Measurements from ENCODE around the gene TGFBR3L. TPM values are rescaled to one million over a fixed set of nuclear protein-coding genes. Genes with fewer than 3 reads are reported as not detected.

TGFBR3L gene
- total and polyA plus RNA-seq, 10 of the 15 experiments (the other 5 are each of a cell fraction or from before 2014, with no cell fraction given): 0.20 to 0.23 TPM; not detected in 8

GRCh38 chr19:7953060-7953459 lies 38.4 kb downstream of the TGFBR3L start:
- CTCF ChIA-PET: no interaction called here
- no peak overlapping the region for H2AFZ ChIP-seq (ENCODE audit: control insufficient read depth, low read depth, low read length)
- RAD21 ChIA-PET (ENCODE audit: unreplicated experiment): no interaction called here
- FAIRE-seq (no peak), ATAC-seq (no peak), DNase-seq (ENCODE audit: low read depth, low spot score) (no peak)
- no peaks in the 10 kb centered on the region for H3K36me3 ChIP-seq (ENCODE audit: control insufficient read depth in 2 of 2, insufficient read depth in 2 of 2, low read length in 1 of 2)
- no TSS peak for BruUV-seq (replicated peaks)
- intact Hi-C loops (cut with micrococcal nuclease; ENCODE audit: unreplicated experiment) (no loop called here), in situ Hi-C loops (cut with MboI) (no loop called here)
- H3K9me3 ChIP-seq (replicated peaks; ENCODE audit: control insufficient read depth, insufficient read depth, low read length): no peaks in the 10 kb centered on the region
- POLR2A ChIA-PET: interaction anchor here (0.7 kb wide), 1 partner anchor 75 kb away, joined by 4 read pairs; no protein-coding TSS in a partner anchor
- no peaks in the 10 kb centered on the region for H3K4me1 ChIP-seq (ENCODE audit: control insufficient read depth, insufficient read depth, low read length)
- no peak overlapping the region for H3K9ac ChIP-seq (ENCODE audit: control insufficient read depth, insufficient read depth, low read length)
- no peak overlapping the region for H3K27ac ChIP-seq (ENCODE audit: control insufficient read depth, insufficient read depth)
- H3K27me3 ChIP-seq (replicated peaks in 1 of 2; ENCODE audit: control insufficient read depth in 2 of 2, insufficient read depth in 2 of 2, low read length in 1 of 2): no peaks in the 10 kb centered on the region
- WGBS (ENCODE audit: insufficient coverage, insufficient replicate concordance, low lambda C conversion rate, missing lambda C conversion rate): 7% methylated on average over 2 of the region's 3 CpGs
- H4K20me1 ChIP-seq (ENCODE audit: control insufficient read depth, insufficient read depth): no peaks in the 10 kb centered on the region
- no peak overlapping the region for H3K4me2 ChIP-seq (ENCODE audit: control insufficient read depth, insufficient read depth)
- no peak overlapping the region for H3K4me3 ChIP-seq
- no peak for TF ChIP-seq ZNF24 (IDR thresholded peaks at IDR 0.05)
- TF ChIP-seq RCOR1 (conservative IDR thresholded peaks at IDR 0.05; ENCODE audit: low read depth, low read length): no peak
- no peak for TF ChIP-seq FOS (IDR thresholded peaks at IDR 0.05; ENCODE audit: borderline replicate concordance, extremely low read depth, insufficient read length)
- TF ChIP-seq IKZF2 (IDR thresholded peaks at IDR 0.05): no peak
- no peak for TF ChIP-seq CHD2 (IDR thresholded peaks at IDR 0.05; ENCODE audit: borderline replicate concordance, low read depth, low read length)
- no peak for TF ChIP-seq PML (IDR thresholded peaks at IDR 0.05; ENCODE audit: low read length)
- no peak for TF ChIP-seq SMARCA5 (IDR thresholded peaks at IDR 0.05)
- no peak for TF ChIP-seq HDAC2 (IDR thresholded peaks at IDR 0.05)
- TF ChIP-seq USF2 (IDR thresholded peaks at IDR 0.05; ENCODE audit: borderline replicate concordance, low read depth, low read length): no peak
- no peak for TF ChIP-seq SP1 (IDR thresholded peaks at IDR 0.05; ENCODE audit: low read depth, low read length)
- TF ChIP-seq BHLHE40 (IDR thresholded peaks at IDR 0.05; ENCODE audit: borderline replicate concordance in 1 of 2, low read depth in 2 of 2, low read length in 1 of 2): no peak
- TF ChIP-seq KLF5 (IDR thresholded peaks at IDR 0.05; ENCODE audit: partially characterized antibody): no peak
- no peak for TF ChIP-seq ZBED1 (IDR thresholded peaks at IDR 0.05; ENCODE audit: borderline replicate concordance)
- no peak for TF ChIP-seq POLR2AphosphoS2 (IDR thresholded peaks at IDR 0.05; ENCODE audit: low read depth, low read length)
- no peak for TF ChIP-seq TAF1 (IDR thresholded peaks at IDR 0.05; ENCODE audit: borderline replicate concordance, low read depth, low read length)
- H3K79me2 ChIP-seq (ENCODE audit: control insufficient read depth, insufficient read depth, low read length): no peaks in the 10 kb centered on the region
- SMC1A ChIA-PET (ENCODE audit: uncharacterized antibody, unreplicated experiment): no interaction called here

Data from GM12878 (cell line).